Endothelial cell of umbilical vein (primary cell): Measurements from ENCODE around the gene IP6K1.

Experiments used
- EZH2 ChIP-seq: IDR thresholded peaks from 2 replicates; pipeline ENCODE4 v1.6.1; 2012; ENCODE audit warnings: borderline replicate concordance, low read depth, mild to moderate bottlenecking, moderate library complexity, low read length, inconsistent platforms; ENCODE audit not compliant: severe bottlenecking
- FOS ChIP-seq: IDR thresholded peaks from 2 replicates; pipeline ENCODE4 v1.6.1; 2011; ENCODE audit warnings: mild to moderate bottlenecking, low read length, moderate library complexity, borderline replicate concordance; ENCODE audit not compliant: insufficient read depth
- JUN ChIP-seq: IDR thresholded peaks from 2 replicates; pipeline ENCODE4 v1.6.1; 2011; ENCODE audit warnings: borderline replicate concordance, low read depth; ENCODE audit not compliant: insufficient read length, insufficient read depth
- MAX ChIP-seq: IDR thresholded peaks from 2 replicates; pipeline ENCODE4 v1.6.1; 2011; ENCODE audit not compliant: insufficient read depth, insufficient read length
- POLR2A ChIP-seq: IDR thresholded peaks from 2 replicates; pipeline ENCODE4 v1.6.1; 2012; ENCODE audit warnings: low read depth, mild to moderate bottlenecking, control low read depth, low read length
- POLR2AphosphoS5 ChIP-seq: IDR thresholded peaks from 2 replicates; pipeline ENCODE4 v1.6.1; 2012; ENCODE audit warnings: low read depth, mild to moderate bottlenecking, control low read depth, low read length, moderate library complexity; ENCODE audit not compliant: insufficient read depth
- TF ChIP-seq, protein P1 (sequence below), 2 donors: IDR thresholded peaks; 1 replicate in 1 of 2; 2 replicates in 1 of 2; pipeline ENCODE4 v1.5.1; 2011; ENCODE audit warnings: low read length in 2 of 2, mild to moderate bottlenecking in 2 of 2, moderate library complexity in 2 of 2, control low read depth in 1 of 2, inconsistent platforms in 1 of 2, low read depth in 1 of 2; ENCODE audit not compliant: insufficient read depth in 1 of 2; ENCODE audit errors: extremely low read depth in 1 of 2

DNA sequence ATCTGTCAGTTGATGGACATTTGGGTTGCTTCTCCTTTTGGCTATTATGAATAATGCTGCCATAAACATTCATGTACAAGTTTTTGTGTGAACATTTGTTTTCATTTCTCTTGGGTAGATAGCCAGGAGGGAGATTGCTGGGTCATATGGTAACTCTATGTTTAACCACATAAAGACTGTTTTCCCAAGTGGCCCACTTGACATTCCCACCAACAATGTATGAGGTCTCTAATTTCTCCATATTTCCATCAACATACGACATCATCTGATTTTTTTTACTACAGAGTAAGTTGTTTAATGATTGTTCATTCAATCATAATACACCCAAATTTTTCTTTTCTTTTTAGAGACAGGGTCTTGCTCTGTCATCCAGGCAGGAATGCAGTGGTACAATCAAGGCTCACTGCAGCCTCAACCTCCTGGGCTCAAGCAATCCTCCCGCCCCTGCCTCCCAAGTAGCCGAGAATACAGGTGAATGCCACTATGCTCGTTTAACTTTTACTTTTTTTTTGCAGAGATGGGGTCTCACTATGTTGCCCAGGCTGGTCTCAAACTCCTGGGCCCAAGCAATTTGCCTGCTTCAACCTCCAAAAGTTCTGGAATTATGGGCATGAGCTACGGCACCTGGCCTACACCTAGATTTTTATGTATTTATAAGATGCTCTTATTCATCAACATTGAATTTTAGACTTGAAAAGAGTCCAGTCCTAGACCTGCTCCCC lies 6.8 kb downstream of the IP6K1 start:
- no peak for TF ChIP-seq POLR2A
- TF ChIP-seq, protein P1, sequence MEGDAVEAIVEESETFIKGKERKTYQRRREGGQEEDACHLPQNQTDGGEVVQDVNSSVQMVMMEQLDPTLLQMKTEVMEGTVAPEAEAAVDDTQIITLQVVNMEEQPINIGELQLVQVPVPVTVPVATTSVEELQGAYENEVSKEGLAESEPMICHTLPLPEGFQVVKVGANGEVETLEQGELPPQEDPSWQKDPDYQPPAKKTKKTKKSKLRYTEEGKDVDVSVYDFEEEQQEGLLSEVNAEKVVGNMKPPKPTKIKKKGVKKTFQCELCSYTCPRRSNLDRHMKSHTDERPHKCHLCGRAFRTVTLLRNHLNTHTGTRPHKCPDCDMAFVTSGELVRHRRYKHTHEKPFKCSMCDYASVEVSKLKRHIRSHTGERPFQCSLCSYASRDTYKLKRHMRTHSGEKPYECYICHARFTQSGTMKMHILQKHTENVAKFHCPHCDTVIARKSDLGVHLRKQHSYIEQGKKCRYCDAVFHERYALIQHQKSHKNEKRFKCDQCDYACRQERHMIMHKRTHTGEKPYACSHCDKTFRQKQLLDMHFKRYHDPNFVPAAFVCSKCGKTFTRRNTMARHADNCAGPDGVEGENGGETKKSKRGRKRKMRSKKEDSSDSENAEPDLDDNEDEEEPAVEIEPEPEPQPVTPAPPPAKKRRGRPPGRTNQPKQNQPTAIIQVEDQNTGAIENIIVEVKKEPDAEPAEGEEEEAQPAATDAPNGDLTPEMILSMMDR (IDR thresholded peaks at IDR 0.05; ENCODE audit: extremely low read depth in 1 of 2, insufficient read depth in 1 of 2, low read depth in 1 of 2, low read length in 2 of 2), result no peak
- TF ChIP-seq MAX, result no peak
- TF ChIP-seq EZH2, result no peak
- no peak for TF ChIP-seq POLR2AphosphoS5
- no peak for TF ChIP-seq FOS
- TF ChIP-seq JUN, result no peak
